ENCODE measurements around the gene ANAPC13.

Gene ANAPC13, protein sequence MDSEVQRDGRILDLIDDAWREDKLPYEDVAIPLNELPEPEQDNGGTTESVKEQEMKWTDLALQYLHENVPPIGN

GRCh38 chr3:134485718-134486576 is at the start of gene ANAPC13, which contains the start of gene CEP63:
TSS of gene ANAPC13 (minus strand) at chr3:134485985. CDS start at chr3:134482904, 3,081 bp downstream.
TSS of gene CEP63 (plus strand) at chr3:134486057. CDS start at chr3:134495321, 9,264 bp downstream.
- DNase-seq (ENCODE audit: low read depth, low spot score): peak; percentile 90
- H3K27ac ChIP-seq: peak within 1 kb of the TSS; percentile 94

DNA sequence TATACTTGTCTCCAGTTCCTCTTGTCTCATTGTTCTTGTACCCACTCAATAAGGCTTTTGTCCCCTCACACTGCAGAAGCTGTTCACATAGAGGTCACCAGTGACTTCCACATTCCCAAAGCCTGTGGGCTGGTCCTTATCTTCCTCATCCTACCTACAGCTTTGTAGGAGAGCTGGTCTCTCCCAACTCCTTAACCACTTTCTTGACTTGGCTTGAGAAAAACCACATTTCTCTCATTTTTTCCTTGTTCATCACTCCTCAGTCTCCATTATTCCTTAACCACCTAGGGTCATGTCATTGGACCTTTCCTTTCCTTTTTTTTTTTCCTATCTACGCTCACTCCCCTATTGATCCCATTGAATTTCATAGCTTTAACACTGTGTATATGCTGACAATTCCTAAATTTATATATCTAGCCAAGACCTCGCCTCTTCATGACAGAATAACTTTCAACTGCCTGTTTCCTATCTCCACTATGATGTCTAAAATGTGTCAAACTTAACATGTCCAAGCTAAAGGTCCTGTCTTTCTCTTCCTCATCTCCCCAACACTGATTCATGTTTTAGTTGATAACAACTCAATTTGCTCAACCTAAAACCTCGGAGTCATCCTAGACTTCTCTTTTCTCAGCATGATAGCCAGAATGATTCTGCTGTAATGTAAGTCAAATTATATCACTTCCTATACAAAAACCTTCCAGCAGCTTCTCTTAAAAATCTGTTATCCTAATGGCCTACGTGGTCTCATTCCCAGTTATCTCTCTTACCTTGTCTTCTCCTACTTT is 49.6 kb upstream of the ANAPC13 start:
- DNase-seq (ENCODE audit: low read depth, low spot score): no peak
- H3K27ac ChIP-seq: no peak overlapping the region

DNA sequence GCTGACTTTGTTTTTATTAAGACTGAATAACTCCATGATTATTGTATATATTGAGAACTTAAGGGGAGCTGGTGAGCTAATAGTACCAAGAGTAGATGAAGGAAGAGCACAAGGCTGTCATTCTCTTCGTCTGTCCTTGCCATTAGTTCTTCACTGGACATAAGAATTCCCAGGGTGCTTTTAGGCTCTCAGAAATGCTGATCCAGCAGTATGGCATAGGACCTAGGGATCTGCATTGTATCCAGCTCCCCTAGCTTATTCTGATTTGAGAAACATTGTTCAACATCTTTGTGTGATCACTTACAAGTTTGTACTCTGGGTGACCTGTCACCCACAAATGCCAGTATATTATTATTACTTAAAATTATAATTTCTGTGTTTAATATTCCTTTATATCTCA is 47.7 kb upstream of the ANAPC13 start:
- no peak for DNase-seq (ENCODE audit: low read depth, low spot score)
- no peak overlapping the region for H3K27ac ChIP-seq

GRCh38 chr3:134527538-134528186 is 41.9 kb upstream of the ANAPC13 start:
- H3K27ac ChIP-seq: no peak overlapping the region
- no peak for DNase-seq (ENCODE audit: low read depth, low spot score)

DNA sequence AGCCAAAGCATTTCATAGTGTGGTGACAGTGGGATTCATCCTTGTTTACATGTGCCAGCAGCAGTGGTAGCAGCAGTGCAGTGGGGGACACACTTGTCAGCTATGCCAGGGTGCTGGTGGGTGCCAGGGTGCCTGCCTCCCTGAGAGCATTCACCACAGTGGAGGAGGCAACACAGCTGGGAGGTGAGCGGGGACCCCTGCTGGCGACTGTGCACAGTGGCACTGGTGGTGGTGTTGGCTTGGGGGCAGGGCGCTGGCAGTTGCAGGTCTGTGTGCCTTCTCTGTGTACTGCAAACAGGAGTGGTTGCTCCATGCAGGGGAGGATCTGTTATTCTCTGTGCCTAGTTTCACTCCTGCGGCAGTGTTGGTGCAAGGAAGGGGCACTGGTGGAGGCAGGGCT is 41.3 kb upstream of the ANAPC13 start:
- no peak for DNase-seq (ENCODE audit: low read depth, low spot score)
- H3K27ac ChIP-seq: no peak overlapping the region

DNA sequence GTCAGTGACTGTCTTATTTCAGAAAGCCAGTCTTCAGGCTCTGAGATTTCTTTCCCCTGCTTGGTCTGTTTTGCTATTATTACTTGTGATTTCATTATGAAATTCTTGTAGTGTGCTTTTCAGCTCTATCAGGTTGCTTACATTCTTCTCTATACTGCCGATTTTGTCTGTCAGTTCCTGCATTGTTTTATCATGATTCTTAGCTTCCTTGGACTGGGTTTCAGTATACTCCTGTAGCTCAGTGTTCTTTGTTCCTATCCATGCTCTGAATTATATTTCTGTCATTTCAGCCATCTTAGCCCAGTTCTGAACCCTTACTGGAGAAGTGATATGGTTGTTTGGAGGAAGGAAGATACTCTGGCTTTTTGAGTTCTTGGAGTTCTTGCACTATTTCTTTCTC is 40.5 kb upstream of the ANAPC13 start:
- DNase-seq (ENCODE audit: low read depth, low spot score): no peak
- H3K27ac ChIP-seq: no peak overlapping the region

- no peak overlapping the region for H3K27ac ChIP-seq
- no peak for DNase-seq (ENCODE audit: low read depth, low spot score)
Observed at GRCh38 chr3:134525293-134525692, 39.5 kb upstream of the ANAPC13 start.

DNA sequence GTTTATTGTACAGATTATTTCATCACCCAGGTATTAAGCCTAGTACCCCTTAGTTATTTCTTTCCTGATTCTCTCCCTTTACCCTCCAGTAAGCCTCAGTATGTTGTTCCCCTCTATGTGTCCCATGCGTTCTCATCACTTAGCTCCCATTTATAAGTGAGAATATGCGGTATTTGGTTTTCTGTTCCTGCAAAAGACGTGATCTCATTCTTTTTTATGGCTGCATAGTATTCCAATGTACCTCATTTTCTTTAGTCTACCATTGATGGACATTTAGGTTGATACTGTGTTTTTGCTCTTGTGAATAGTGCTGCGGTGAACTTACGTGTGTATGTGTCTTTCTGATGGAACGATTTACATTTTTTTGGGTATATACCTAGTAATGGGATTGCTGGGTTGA is 36.8 kb upstream of the ANAPC13 start:
- no peak for DNase-seq (ENCODE audit: low read depth, low spot score)
- H3K27ac ChIP-seq: no peak overlapping the region

DNA sequence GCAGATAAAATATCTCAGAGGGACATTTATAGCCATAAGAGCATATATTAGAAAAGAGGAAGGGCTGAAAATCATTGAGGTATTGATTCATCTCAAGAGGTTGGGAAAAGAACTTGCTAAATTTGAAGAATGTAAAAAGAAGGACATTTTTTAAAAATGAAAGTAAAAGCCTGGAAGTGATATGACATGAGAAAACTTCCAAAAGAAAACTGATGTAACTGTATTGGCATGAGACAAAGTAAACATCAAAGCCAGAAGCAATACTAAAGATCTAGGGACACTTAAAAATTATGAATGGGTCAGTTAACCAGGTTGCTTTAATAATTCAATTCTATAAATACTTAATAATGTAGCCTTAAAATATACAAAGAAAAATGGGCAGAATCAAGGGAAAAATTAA is 32.0 kb upstream of the ANAPC13 start:
- no peak overlapping the region for H3K27ac ChIP-seq
- no peak for DNase-seq (ENCODE audit: low read depth, low spot score)

DNA sequence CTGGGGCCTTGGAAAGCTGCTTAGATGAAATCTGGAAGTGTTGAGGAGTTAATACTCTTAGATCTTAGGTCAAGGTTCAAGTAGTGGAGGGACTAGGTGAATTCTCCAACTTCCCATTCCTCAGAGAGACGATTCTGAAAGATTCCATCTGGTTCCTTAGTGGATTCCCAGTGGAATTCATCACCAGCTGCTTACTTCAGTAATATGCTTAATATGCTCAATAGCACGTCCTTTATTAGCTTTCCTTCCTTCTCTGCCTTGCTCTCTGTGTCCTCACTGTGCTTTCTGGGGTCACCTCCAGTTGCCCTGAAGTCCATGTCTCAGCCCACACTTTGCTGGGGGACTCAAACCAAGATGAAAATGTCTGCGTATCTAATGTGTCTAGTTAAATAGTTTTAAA is 31.1 kb upstream of the ANAPC13 start:
- DNase-seq (ENCODE audit: low read depth, low spot score): no peak
- H3K27ac ChIP-seq: no peak overlapping the region

GRCh38 chr3:134511500-134511899 is 25.7 kb upstream of the ANAPC13 start:
- DNase-seq (ENCODE audit: low read depth, low spot score): no peak
- no peak overlapping the region for H3K27ac ChIP-seq

- DNase-seq (ENCODE audit: low read depth, low spot score): no peak
- no peak overlapping the region for H3K27ac ChIP-seq
Observed at GRCh38 chr3:134505485-134505884, 19.7 kb upstream of the ANAPC13 start.

DNA sequence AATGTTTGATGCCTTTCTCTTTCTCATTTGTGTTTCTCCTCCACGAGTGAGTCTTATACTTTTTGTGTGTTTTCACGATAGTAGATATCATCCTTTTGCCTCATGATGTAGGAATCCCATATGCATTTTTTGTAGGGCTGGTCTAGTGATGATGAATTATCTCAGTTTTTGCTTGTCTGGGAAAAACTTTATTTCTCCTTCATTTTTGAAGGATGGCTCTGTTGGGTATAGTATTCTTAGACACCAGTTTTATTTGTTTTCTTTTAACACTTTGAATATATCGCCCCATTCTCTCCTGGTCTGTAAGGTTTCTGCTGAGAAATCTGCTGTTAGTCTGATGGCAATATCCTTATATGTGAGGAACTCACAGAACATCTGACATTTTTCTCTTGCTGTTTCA is 18.3 kb upstream of the ANAPC13 start:
- H3K27ac ChIP-seq: no peak overlapping the region
- no peak for DNase-seq (ENCODE audit: low read depth, low spot score)

- DNase-seq (ENCODE audit: low read depth, low spot score): no peak
- no peak overlapping the region for H3K27ac ChIP-seq
Observed at GRCh38 chr3:134503266-134503665, 17.5 kb upstream of the ANAPC13 start.

GRCh38 chr3:134496471-134497071 is 10.8 kb upstream of the ANAPC13 start:
- peak overlapping the region; percentile 39 for H3K27ac ChIP-seq
- DNase-seq (ENCODE audit: low read depth, low spot score): no peak

DNA sequence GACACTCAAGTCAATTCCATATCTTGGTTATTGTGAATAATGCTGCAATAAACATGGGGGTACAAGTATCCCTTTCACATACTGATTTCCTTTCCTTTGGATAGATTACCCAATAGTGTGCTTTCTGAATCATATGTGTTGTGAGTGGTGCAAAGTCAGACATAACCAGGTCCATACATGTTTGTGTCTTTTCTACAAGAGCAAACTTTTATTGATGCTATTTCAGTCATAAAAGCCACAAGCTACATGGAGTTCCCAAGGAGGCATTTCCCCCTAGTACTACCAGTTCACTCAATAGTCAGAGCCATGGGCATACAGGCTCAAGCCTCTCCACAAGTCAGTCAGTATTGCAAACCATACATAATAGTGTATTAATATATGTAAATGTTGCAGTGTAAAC is 10.2 kb upstream of the ANAPC13 start:
- peak overlapping the region; percentile 39 for H3K27ac ChIP-seq
- DNase-seq (ENCODE audit: low read depth, low spot score): peak; percentile 57

GRCh38 chr3:134494495-134494894 is 8.7 kb upstream of the ANAPC13 start:
- H3K27ac ChIP-seq: peak overlapping the region; percentile 39
- DNase-seq (ENCODE audit: low read depth, low spot score): no peak

DNA sequence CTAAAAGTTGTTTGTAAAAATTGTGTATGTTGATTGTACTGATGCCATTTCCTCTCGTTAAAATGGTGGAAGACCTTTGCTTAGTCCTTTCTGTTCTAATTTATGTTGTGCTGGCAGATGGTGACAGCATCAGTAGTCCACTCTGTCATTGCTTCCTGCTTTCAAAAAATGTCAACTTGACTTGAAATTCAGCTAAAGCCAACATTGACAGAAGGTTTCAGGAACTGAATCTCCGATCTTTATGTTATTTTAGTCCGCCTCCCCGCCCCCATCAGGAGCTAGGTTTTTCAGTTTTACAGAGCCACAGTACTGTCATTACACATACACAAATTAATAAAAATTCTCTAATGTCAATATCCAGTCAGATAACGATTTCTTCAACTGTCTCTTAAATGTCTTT is 1.6 kb upstream of the ANAPC13 start:
- DNase-seq (ENCODE audit: low read depth, low spot score): no peak
- H3K27ac ChIP-seq: no peak overlapping the region

GRCh38 chr3:134486577-134487041 is 824 bp upstream of the ANAPC13 start:
- no peak for DNase-seq (ENCODE audit: low read depth, low spot score)
- H3K27ac ChIP-seq: peak overlapping the region; percentile 94

DNA sequence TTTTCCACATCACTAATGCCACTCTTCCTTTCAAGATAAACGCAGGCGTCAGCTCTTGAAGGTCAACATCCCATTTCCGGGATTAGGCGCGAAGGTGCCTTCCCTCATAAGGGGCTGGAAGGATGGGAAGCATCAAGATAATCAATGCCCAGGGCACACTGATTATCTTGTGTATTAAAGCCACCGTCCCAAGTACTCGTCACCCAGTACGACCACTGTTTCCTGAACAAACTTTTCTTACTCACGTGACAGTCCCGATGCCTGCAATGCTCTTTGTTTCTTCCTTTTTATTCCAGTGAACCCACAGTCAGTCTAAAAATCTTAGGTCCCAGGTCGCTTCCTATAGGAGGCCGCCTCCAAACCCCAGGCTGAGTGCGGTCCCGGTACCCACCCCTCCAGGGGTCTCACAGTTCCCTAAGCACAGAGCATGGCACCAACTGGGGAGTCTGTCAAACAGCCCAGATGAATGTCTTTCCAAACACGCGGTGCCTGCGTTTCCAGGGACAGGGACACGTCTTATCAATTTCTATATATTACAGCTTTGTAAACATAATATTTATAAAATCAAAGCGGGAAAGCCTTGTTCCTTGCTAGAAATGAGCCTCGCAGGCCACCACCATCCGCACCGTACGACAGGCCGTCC is 589 bp downstream of the ANAPC13 start:
- peak overlapping the region; percentile 94 for H3K27ac ChIP-seq
- DNase-seq (ENCODE audit: low read depth, low spot score): peak; percentile 76
